ENCODE measurements around the gene SCT. TPM values are rescaled to one million over a fixed set of nuclear protein-coding genes. Genes with fewer than 3 reads are reported as not detected.

Gene SCT
- total RNA-seq, 1 donor from 2014 or later: 2.9 TPM

DNA sequence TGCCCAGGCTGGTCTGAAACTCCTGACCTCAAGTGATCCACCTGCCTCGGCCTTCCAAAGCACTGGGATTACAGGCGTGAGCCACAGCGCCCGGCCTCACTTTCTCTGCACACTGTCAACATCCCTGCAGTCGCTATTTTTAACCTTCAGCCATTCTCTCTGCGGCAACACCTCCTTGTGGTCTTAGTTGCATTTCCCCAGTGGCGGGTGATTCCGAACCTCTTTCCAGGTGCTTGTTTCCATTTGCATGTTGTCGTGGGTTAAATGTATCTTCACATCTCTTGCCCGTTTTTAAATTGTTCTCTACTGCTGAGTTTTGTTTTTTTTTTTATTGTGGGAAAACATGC is 2.2 kb upstream of the SCT start:
- no peak overlapping the region for H3K4me3 Mint-ChIP-seq (ENCODE audit: low read depth)
- H3K27me3 Mint-ChIP-seq: peaks cover 23% of the 10 kb centered on the region
- no peaks in the 10 kb centered on the region for H3K4me1 Mint-ChIP-seq (ENCODE audit: low read depth)
- no peaks in the 10 kb centered on the region for H3K9me3 Mint-ChIP-seq (ENCODE audit: low read depth)
- no peak overlapping the region for H3K27ac Mint-ChIP-seq
- H3K36me3 Mint-ChIP-seq (ENCODE audit: insufficient read depth): peaks cover 14% of the 10 kb centered on the region
- no peak for DNase-seq (ENCODE audit: low spot score, unreplicated experiment)
- TF ChIP-seq, protein P1, sequence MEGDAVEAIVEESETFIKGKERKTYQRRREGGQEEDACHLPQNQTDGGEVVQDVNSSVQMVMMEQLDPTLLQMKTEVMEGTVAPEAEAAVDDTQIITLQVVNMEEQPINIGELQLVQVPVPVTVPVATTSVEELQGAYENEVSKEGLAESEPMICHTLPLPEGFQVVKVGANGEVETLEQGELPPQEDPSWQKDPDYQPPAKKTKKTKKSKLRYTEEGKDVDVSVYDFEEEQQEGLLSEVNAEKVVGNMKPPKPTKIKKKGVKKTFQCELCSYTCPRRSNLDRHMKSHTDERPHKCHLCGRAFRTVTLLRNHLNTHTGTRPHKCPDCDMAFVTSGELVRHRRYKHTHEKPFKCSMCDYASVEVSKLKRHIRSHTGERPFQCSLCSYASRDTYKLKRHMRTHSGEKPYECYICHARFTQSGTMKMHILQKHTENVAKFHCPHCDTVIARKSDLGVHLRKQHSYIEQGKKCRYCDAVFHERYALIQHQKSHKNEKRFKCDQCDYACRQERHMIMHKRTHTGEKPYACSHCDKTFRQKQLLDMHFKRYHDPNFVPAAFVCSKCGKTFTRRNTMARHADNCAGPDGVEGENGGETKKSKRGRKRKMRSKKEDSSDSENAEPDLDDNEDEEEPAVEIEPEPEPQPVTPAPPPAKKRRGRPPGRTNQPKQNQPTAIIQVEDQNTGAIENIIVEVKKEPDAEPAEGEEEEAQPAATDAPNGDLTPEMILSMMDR (IDR thresholded peaks at IDR 0.05; ENCODE audit: unreplicated experiment): no peak

DNA sequence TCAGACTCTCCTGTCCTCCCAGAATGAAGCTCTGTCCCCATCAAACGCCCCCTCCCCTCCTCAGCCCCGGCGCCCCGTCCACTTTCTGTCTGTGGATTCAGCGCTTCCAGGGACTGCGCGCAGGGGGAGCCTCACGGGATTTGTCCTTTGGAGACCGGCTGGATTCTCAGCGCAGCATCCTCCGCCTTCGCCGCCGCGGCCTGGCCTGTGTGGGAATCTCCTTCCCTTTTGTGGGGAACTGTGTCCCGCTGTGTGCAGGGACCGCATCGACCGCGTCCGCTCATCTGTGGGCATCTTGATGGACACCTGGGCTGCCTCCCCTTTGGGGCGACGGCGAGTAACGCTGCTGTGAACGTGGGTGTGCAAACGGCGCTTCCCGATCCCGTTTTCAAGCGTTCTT is 1.1 kb upstream of the SCT start:
- no peak for DNase-seq (ENCODE audit: low spot score, unreplicated experiment)
- peaks cover 23% of the 10 kb centered on the region for H3K27me3 Mint-ChIP-seq
- TF ChIP-seq, protein P1 (IDR thresholded peaks at IDR 0.05; ENCODE audit: unreplicated experiment): no peak
- no peaks in the 10 kb centered on the region for H3K9me3 Mint-ChIP-seq (ENCODE audit: low read depth)
- peaks cover 14% of the 10 kb centered on the region for H3K36me3 Mint-ChIP-seq (ENCODE audit: insufficient read depth)
- H3K4me3 Mint-ChIP-seq (ENCODE audit: low read depth): peak overlapping the region; percentile 20
- H3K27ac Mint-ChIP-seq: peak overlapping the region; percentile 62
- no peaks in the 10 kb centered on the region for H3K4me1 Mint-ChIP-seq (ENCODE audit: low read depth)

DNA sequence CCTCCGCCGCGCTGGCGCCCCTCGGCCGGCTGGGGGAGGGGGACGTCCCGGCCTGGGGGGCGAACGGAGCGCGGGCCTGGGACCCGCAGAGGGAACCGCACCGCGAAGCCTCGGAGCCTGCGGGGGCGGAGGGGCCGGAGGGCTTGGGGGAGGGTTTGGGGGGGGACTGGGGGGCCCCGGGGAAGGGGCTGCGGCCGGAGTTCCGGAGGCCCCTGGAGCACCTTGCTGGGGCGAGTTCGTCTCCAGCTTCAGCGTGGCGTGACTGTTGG is 261 bp upstream of the SCT start:
- H3K27ac Mint-ChIP-seq: no peak overlapping the region
- no peak overlapping the region for H3K4me3 Mint-ChIP-seq (ENCODE audit: low read depth)
- H3K36me3 Mint-ChIP-seq (ENCODE audit: insufficient read depth): peaks cover 9% of the 10 kb centered on the region
- TF ChIP-seq, protein P1 (IDR thresholded peaks at IDR 0.05; ENCODE audit: unreplicated experiment): no peak
- DNase-seq (ENCODE audit: low spot score, unreplicated experiment): no peak
- no peaks in the 10 kb centered on the region for H3K4me1 Mint-ChIP-seq (ENCODE audit: low read depth)
- peaks cover 23% of the 10 kb centered on the region for H3K27me3 Mint-ChIP-seq
- H3K9me3 Mint-ChIP-seq (ENCODE audit: low read depth): no peaks in the 10 kb centered on the region

DNA sequence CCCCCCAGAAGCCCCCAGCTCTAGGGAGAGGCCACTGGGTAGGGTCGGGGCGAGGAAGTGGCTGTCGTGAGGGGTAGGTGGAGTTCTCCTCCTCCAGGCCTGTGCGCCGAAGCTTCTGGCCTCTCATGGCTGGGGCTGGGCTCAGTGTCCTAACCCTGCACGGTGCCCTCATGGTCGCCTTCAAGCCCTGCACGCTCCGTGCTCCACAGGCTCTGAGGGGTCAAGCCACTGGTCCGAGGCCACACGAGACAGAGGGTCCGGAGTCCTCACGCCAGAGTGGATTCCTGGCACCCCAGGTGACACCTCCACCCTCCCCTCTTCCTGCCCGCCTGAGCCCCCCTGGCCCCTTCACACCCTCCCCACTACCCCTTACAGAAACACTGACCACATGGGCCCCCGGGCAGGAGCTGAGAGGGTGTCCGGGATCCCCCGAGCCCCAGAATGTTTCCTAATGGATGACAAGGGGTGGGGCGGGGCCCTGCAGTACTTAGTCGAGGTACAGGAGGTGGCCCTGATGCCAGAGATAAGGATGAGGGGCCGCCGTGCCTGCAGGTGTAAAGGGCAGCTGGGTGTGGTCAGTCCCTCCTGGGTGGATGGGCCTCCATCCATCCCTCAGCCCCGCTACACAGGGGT is 1.2 kb downstream of the SCT start:
- Mint-ChIP-seq H3K27me3 (peaks cover 23% of the 10 kb centered on the region), H3K4me1 (ENCODE audit: low read depth) (no peaks in the 10 kb centered on the region), H3K36me3 (ENCODE audit: insufficient read depth) (peaks cover 9% of the 10 kb centered on the region), H3K4me3 (ENCODE audit: low read depth) (no peak overlapping the region), H3K9me3 (ENCODE audit: low read depth) (no peaks in the 10 kb centered on the region), H3K27ac (no peak overlapping the region)
- TF ChIP-seq, protein P1 (IDR thresholded peaks at IDR 0.05; ENCODE audit: unreplicated experiment): no peak
- DNase-seq (ENCODE audit: low spot score, unreplicated experiment): no peak

DNA sequence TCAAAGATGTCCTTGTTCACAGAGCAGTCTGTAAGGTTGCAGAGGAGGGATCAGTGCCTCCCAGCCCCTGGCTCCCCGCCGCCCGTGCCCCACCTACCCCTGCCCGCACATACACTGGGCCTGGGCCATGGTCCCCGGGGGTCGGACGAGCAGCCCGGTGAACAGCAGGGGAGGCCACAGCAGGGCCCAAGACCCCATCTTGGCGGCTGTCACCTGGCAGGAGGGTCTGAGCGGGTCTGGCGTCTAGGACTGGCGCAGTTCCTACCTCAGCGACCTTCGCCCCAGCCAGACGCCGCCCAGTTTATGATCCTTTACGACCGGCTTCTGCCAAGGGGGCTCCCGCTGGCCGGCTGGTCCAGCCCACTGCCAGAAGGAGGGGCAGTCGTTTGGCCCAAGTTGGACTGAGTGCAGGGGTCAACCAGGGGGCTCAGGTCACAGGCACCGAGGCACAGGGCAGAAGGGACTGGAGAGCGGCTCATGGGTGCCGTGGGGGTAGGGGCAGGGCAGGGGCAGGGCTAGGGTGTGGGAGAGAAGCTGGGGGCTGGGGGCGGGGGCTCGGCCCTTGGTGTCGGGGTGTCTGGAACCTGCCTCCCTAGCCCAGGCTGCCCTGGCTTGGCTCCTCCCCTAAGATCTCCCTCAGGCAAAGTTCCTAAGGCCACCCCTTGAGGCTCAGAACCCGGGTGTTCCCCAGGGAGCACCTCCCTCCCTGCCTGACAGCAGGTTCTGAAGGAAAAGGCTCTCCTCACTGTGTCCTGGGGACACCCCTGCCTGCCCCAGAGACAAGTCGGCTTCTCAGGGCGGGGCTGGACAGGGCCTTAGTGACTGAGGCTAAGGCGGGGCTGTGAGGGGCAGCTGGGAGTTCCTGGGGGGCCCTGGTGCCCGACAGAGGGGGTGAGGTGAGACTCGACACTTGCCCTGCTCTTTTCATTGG is 2.0 kb downstream of the SCT start, which contains the start of gene CDHR5:
Gene CDHR5, minus strand, starts transcription at position 251 of the 931 bp plus-strand sequence. Its CDS starts 53 bp downstream, at position 198.
- Mint-ChIP-seq H3K4me3 (ENCODE audit: low read depth) (no peak within 1 kb of the TSS), H3K4me1 (ENCODE audit: low read depth) (no peaks in the 10 kb centered on the region), H3K27me3 (peaks cover 23% of the 10 kb centered on the region), H3K36me3 (ENCODE audit: insufficient read depth) (peaks cover 9% of the 10 kb centered on the region), H3K27ac (no peak within 1 kb of the TSS), H3K9me3 (ENCODE audit: low read depth) (no peaks in the 10 kb centered on the region)
- DNase-seq (ENCODE audit: low spot score, unreplicated experiment): no peak
- TF ChIP-seq, protein P1 (IDR thresholded peaks at IDR 0.05; ENCODE audit: unreplicated experiment): no peak
